Measurements from ENCODE around the gene WDR26.
"Not testable (repeated sequence)": the region's sequence is repeated elsewhere in the genome, so short reads cannot be mapped to it uniquely, and the experiment has no call there.

Gene WDR26

GRCh38 chr1:224433701-224434672 is 610 bp downstream of the WDR26 start:
- DNase-seq (ENCODE audit: low read depth in 1 of 2, low spot score in 1 of 2), result no peak

DNA sequence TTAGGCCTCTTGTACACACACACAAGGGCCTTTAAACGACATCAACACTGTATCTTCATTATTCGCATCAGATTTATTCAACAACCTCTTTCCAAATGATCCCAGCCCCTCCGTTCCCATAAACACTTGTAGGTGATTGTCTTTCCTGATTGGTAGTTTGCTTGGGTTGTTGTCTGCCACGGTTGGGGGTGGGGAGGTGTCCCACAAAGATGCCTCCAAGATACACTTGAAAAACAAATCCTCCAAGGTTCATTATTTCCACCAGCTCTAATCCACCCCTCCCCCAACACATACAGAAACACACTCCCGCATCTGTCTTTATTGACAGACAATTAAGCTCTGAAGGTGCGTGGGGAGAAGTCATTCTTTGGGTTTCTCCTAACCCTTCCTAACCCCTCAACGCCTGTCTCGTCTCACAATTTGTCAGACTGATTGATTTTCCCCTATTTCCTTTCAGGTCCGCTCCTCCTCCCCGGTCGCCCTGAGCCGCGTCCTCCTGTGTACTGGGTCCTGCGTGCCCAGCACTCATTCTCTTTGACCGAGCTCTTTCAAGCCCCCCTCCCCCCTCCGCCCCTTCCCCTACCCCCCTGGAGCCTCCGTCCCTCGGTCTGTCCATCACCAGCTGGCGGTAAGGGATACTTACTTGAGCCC is 1.4 kb downstream of the WDR26 start:
- no peak for DNase-seq (ENCODE audit: low read depth in 1 of 2, low spot score in 1 of 2)

DNA sequence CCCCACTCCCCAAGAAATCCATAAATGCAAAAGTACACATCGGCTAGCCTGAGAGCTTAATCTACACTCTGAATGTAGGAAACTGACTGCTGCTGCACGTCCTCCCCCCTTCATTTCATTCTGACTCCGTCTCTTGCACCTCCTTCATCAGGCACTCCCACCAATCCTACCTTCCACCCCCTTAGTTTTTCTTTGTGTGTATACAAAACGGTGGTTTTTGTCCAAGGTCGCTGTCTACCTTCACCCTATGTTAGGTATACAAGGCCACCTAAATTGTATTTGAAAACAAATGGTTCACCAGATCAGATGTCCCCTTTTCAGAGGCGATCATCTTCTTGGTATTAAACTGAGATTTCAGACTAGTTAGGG is 1.9 kb downstream of the WDR26 start:
- DNase-seq (ENCODE audit: low read depth in 1 of 2, low spot score in 1 of 2), result no peak

- DNase-seq (ENCODE audit: low read depth in 1 of 2, low spot score in 1 of 2), result no peak
These were observed 2.5 kb downstream of the WDR26 start for GRCh38 chr1:224432146-224432545.

DNA sequence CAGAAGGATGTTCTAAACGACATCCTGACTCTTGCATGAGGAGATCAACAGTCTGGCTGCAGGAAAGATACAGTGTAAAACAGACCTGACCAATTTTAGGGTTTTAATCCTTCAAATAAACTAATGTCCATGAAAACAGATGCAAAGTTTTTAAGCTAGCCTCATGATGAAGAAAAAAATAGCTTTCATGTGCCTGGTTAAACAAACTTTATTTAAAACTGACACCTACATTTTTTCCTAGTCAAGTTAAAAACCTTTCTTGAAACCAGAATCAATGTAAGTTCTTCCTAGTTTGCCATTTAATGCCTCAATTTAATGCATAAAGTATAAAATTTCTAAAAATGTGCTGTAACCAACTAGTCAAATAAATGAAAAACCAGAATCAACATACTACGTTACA is 2.9 kb downstream of the WDR26 start:
- DNase-seq (ENCODE audit: low read depth in 1 of 2, low spot score in 1 of 2), result no peak

DNA sequence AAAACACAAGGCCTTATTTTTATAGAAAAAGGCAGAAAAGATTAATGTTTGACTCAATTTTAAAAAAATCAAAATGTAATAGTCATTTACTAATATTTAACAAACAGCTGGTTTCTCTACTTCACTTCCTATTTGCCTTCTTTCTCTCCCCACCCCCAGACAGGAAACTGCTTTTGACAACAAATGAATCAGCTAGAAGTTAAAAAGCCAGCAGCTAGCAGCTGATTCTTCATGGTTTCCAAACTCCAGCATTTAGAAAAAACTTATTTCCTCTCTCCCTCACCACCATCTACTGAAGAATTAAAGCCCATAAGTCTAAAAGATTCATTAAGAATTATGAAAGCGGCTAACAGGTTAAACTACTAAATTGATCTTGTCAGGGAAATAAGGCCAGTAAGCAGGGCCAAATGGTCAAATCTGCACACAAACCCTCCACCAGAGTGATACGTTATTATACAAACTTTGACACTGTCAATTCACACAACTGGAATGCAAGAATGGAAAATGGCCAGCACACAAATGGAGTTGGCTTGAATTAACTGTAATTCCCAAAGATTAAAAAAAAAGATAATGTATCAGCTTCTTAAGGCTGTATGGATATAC is 4.0 kb downstream of the WDR26 start:
- no peak for DNase-seq (ENCODE audit: low read depth in 1 of 2, low spot score in 1 of 2)

DNA sequence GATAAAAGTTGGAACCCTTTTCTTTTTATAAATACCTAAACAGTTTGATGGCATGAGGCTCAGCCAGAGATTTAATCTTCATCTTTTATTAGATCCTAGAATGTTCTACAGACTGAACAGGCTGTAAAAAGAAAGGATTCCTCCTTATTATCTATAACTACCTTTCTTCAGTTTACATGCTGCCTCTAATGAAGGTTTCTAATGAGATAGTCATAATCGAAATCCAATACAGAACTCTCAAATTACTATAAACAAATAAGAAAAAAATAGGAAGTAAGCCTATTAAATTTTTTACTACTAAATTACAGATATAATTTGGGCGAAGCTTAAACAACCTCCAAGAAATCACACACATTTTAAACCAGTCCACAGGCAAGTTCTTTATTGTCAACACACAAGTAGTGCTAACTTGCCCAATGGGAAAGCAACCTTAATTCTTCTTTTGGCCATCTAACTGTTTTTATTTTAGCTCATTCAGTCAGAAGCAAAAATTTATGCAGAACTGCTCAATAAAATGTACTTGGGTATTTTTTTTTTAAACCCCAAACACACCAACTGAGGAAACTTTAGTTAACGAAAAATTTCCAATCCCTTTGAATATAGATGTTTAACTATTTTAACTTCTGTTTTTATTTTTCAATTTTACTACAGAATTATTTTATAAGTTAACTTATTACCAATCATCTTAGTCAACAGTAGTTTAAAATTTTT is 4.8 kb downstream of the WDR26 start:
- DNase-seq (ENCODE audit: low read depth in 1 of 2, low spot score in 1 of 2), result no peak

GRCh38 chr1:224428713-224429112 is 5.9 kb downstream of the WDR26 start:
- not testable (repeated sequence) for DNase-seq (ENCODE audit: low read depth in 1 of 2, low spot score in 1 of 2)

DNA sequence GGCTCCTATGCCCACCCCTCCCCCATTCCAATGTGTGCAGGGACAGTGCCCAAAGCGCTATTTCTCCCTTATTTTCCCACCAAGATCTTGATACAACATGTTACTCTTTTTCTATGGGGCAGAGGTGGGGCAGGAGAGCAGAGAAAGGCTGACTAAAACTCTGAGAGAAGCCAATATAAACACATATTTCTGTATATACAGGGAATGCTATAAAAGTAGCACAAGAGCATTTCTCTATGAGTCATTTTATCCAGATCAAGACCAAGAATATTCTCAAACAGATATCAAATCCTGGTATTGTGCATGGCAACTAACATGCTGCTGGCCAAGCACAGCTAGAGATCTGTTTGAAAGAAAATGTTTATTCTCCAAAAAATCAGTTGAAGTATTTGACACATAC is 7.3 kb downstream of the WDR26 start:
- no peak for DNase-seq (ENCODE audit: low read depth in 1 of 2, low spot score in 1 of 2)

DNA sequence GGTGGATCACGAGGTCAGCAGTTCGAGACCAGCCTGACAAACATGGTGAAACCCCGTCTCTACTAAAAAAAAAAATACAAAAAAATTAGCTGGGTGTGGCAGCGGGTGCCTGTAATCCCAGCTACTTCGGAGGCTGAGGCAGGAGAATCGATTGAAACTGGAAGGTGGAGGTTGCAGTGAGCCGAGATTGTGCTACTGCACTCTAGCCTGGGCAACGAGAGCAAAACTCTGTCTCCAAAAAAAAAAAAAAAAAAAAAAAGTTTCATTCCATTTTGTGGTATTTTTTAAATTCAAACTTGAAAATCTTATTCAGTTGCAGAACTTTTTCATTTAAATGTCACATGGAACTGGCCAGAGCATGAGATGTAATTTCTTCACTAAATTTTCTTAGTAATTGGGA is 7.7 kb downstream of the WDR26 start:
- not testable (repeated sequence) for DNase-seq (ENCODE audit: low read depth in 1 of 2, low spot score in 1 of 2)

DNA sequence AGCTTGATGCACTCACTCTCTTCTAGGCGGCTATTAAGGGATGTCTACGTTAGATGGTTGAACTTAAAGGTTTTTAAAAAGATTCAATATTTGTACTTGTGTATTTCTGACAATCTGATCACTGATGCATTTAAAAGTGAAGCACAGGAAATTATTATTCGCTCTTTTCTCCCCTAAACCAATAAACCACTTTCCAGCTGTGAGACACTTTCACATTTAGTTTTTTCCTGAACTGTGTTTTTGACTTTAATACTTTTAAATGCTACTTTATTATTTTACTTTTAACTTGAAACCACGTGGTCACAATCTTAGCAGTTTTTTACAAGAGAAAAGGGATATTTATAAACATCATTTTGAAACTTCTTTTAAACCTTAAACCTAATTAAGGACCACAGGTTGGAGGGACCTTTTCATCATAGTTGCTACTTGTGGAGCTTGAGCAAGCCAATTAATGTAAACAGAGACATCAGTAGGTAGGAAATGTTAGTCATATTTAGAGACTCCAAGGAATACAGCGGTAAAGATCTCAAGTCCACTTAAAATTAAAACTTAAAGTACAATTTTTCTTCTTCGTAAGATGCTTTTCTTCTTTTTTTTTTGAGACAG is 9.2 kb downstream of the WDR26 start:
- no peak for DNase-seq (ENCODE audit: low read depth in 1 of 2, low spot score in 1 of 2)

DNA sequence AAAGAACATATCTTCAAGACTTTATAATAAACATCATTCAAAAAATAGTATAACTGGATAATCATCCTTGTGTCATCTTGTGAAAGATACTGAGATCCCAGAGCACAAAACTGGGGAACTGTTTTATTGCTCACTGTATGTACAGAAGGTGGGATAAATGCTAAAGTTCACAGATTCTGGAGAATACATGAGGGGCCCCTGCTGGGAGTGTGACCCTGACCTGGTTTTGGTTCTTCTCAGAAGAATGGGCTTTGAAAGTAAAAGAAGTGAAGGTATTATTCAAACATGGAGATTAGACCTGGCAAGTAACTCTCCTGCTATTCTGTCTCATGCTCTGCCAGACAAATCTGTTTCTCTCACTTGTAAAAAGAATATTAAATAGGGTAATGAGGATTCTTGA is 14.5 kb downstream of the WDR26 start:
- no peak for DNase-seq (ENCODE audit: low read depth in 1 of 2, low spot score in 1 of 2)

DNA sequence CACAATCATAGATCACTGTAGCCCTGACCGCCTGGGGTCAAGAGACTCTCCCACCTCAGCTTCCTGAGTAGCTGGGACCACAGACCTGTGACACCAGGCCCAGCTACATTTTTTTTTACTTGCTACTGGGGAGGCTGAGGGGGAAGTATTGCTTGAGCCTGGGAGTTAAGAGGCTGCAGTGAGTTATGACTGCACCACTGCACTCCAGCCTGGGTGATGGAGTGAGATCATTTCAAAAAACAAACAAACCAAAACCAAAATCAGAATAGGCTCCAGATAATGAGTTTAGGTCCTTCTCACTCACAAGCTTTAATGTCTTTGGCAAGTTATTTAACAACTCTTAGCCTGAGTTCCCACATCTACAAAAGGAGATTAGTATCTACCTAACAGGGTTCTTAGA is 22.8 kb downstream of the WDR26 start:
- DNase-seq (ENCODE audit: low read depth in 1 of 2, low spot score in 1 of 2), result no peak

DNA sequence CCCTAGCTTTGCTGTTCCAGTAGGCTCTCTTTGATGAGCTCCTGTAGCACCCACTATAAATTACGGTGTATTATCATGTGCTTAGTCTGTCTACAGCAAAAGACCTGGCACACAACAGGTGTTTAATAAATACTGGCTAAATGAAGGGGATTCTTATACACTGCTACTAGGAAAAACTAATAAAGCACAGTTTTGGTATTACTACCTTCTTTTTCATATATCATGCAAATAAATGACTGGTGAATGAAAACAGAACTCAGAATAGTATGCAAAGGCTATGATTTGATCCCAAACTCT is 26.4 kb downstream of the WDR26 start:
- DNase-seq (ENCODE audit: low read depth in 1 of 2, low spot score in 1 of 2), result no peak

- DNase-seq (ENCODE audit: low read depth in 1 of 2, low spot score in 1 of 2), result no peak
These were observed 26.9 kb downstream of the WDR26 start for GRCh38 chr1:224407571-224408293.

DNA sequence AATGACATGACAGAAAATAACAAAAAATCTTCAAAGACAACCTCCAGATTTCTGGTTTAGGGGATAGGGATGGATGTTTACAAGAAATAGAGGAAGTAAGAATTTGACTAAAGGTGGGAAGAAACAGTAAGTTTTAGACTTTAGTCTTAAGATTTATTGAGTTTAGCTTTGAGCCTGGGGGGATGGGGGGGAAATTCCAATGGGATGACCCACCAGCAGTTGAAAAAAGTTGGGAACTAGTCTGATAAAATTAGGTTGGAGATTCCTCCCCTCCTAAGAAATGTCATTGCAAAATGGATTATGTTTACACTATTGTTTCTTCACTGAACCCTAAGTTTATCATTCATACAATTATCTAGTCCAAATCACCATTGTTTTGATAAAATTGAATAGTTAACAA is 28.4 kb downstream of the WDR26 start:
- no peak for DNase-seq (ENCODE audit: low read depth in 1 of 2, low spot score in 1 of 2)

DNA sequence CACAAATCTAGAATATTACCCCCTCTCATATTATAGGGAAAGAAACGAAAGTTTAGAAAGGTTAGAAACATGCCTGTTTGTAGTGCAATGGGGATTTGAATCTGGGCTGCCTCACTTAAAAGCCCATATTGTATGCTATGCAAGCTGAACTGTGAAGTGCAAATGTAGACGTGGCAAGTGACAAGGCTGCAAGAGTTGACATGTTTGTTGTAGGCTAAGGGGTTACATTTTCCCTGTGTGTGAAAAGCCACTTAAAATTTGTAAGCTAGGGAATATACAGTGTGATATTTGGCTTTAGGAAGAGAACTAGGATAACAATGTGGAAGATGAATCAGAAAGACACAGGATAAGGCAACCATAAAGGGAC is 29.0 kb downstream of the WDR26 start:
- no peak for DNase-seq (ENCODE audit: low read depth in 1 of 2, low spot score in 1 of 2)

DNA sequence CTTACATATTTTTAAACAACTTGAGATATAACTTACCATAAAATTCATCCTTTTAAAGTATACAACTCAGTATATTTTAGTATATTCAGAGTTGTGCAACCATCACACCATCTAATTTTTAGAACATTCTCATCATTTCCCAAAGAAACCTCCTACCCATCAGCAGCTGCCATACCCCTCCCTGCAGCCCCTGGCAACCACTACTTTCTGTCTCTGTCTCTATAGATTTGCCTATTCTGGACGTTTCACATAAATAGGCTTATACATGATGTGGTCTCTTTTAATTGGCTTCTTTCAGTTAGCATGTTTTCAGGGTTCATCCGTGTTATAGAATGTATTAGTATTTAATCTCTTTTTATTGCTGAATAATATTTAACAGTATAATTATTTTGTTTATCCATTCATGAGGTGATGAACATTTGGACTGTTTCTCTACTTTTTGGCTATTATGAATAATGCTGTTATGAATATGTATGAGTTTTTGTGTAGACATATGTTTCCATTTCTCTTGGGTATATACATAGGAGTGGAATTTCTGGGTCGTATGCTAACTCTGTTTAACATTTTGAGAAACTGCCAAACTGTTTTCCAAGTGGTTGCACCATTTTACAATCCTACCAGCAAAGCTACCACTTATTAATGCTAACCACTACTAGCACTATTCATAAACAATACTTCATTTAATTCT is 29.5 kb downstream of the WDR26 start:
- no peak for DNase-seq (ENCODE audit: low read depth in 1 of 2, low spot score in 1 of 2)

DNA sequence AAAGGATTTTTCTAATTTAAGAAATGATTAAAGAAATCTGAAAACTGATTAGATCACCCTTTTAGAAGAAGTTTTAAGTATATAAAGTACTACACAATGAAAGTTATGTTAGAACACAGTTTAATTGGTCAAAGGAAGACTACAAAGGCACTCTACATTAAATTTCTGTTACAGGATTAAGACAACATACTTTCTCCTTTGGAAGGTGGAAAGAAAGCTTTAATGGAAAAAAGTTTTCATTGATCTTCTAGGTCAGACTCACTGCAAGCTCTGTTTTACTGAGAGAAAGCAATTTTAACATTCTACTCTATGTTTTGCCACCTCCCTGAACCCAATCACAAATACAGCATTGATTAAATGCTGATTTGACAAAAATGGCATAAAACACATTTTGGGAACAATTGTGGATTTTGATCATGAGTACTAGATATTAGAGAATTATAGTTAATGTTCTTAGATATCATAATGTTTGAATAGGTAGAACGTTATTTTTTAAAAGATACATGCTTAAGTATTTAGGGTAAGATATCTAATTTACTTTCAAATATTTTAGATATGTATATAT is 32.0 kb downstream of the WDR26 start:
- no peak for DNase-seq (ENCODE audit: low read depth in 1 of 2, low spot score in 1 of 2)

- no peak for DNase-seq (ENCODE audit: low read depth in 1 of 2, low spot score in 1 of 2)
These were observed 34.7 kb downstream of the WDR26 start for GRCh38 chr1:224399887-224400286.

Measured in activated CD4-positive, alpha-beta T cell treated with anti-CD3 and anti-CD28 coated beads, Interleukin-2, amount 50 U/mL, for 24 hours (primary cell).